Stomach (tissue), 9 donors: ENCODE results near the gene TRAFD1. TPM values are rescaled to one million over a fixed set of nuclear protein-coding genes. Genes with fewer than 3 reads are reported as not detected.

ENCODE experiments used
- DNase-seq, 2 donors: peaks; one replicate each; pipeline versions ENCODE4 v3.0.0 to v3.0.0-alpha.2; 2013 to 2019
- H3K27ac ChIP-seq, 5 donors: fragments of 200-600 bp in 4 of 5; sonication (generic) in 4 of 5; one replicate each; pipeline ENCODE4 v1.5.1; 2013 to 2019; ENCODE audit warnings: mild to moderate bottlenecking in 1 of 5, moderate library complexity in 1 of 5
- H3K27me3 ChIP-seq, 3 donors: fragments of 200-600 bp; sonication (generic); one replicate each; pipeline ENCODE4 v1.5.1; 2017 to 2019; ENCODE audit warnings: mixed run types in 1 of 3
- H3K36me3 ChIP-seq, 4 donors: fragments of 200-600 bp; sonication (generic); 1 replicate in 3 of 4; 2 replicates in 1 of 4; pipeline ENCODE4 v1.5.1; 2016 to 2019
- H3K4me1 ChIP-seq, 4 donors: fragments of 200-600 bp; sonication (generic); one replicate each; pipeline ENCODE4 v1.5.1; 2016 to 2019
- H3K4me3 ChIP-seq, 4 donors: fragments of 200-600 bp; sonication (generic) in 3 of 4; one replicate each; pipeline ENCODE4 v1.5.1; 2016 to 2019; ENCODE audit warnings: mild to moderate bottlenecking in 1 of 4
- H3K9me3 ChIP-seq, 4 donors: fragments of 200-600 bp; sonication (generic); one replicate each; pipeline ENCODE4 v1.5.1; 2016 to 2019
- CTCF ChIP-seq, 7 experiments: fragments of 450-650 bp in 4 of 7; fragments of 200-600 bp in 3 of 7; sonication (generic) in 3 of 7; IDR thresholded peaks; one replicate each; pipeline ENCODE4 v1.5.1; 2016 to 2019; ENCODE audit warnings: antibody characterized with exemption in 7 of 7, control low read depth in 2 of 7, mild to moderate bottlenecking in 1 of 7
- EP300 ChIP-seq: sonication (generic); formaldehyde crosslinking; IDR thresholded peaks from one replicate; pipeline ENCODE4 v1.6.1; 2017; ENCODE audit warnings: antibody characterized with exemption
- POLR2A ChIP-seq, 4 donors: fragments of 450-650 bp; IDR thresholded peaks; one replicate each; pipeline ENCODE4 v1.6.1; 2016; ENCODE audit warnings: antibody characterized with exemption in 4 of 4, control low read depth in 2 of 4, mild to moderate bottlenecking in 1 of 4, moderate library complexity in 1 of 4
- POLR2AphosphoS5 ChIP-seq, 3 donors: sonication (generic); formaldehyde crosslinking; IDR thresholded peaks; one replicate each; pipeline ENCODE4 v1.6.1; 2016; ENCODE audit warnings: antibody characterized with exemption in 3 of 3
- WGBS, 5 donors: extraction: QIAGEN DNeasy Blood & Tissue Kit in 3 of 5; methylation state at CpG; one replicate each; pipeline versions ENCODE4 v1.1.5 to v1.1.7; 2013 to 2018; 5-methylcytosine and 5-hydroxymethylcytosine counted together
- intact Hi-C: fragments of 100-400 bp; cut with DNase I; formaldehyde crosslinking; loops from one replicate; pipeline ENCODE4 v1.15.1; 2023; ENCODE audit warnings: low total_unique reads
- polyA plus RNA-seq, 3 donors: library from polyadenylated mRNA; stranded (reverse); fragments of 200-250 nt; gene quantifications; one replicate each; pipeline ENCODE4 v1.2.3, GENCODE V29; 2013
- total RNA-seq, 5 donors: library from RNA; depleted of rRNA; stranded (reverse); fragments of >200 nt; gene quantifications; one replicate each; pipeline versions ENCODE4 v1.1.0 to v1.2.3, GENCODE V29; 2014 to 2016
- donor health status: healthy with polysubstance abuse.
- donor health status: Bipolar disorder and iron deficiency.
- donor health status: healthy.

TRAFD1 gene
- total and polyA plus RNA-seq, 8 donors: 11.3 to 49.0 (median 20.4) TPM

GRCh38 chr12:112117685-112118084 lies 7.7 kb upstream of the TRAFD1 start:
- 63 to 73% (median 71%) methylated on average over 8 of the region's 8 CpGs for WGBS, 5 donors
- TF ChIP-seq POLR2AphosphoS5 (IDR thresholded peaks at IDR 0.05) (no peak), POLR2A (IDR thresholded peaks at IDR 0.05) (no peak), EP300 (no peak), CTCF (IDR thresholded peaks at IDR 0.05) (no peak)
- DNase-seq: no peak
- no peak overlapping the region for H3K4me3 ChIP-seq
- H3K4me1 ChIP-seq: peaks cover 9 to 41% (median 19%) of the 10 kb centered on the region in 4 donors
- H3K27me3 ChIP-seq: no peaks in the 10 kb centered on the region
- H3K36me3 ChIP-seq: no peaks in the 10 kb centered on the region
- intact Hi-C loops: no loop called here
- peak overlapping the region in 3 of 5 donors; percentile 16 to 70 (median 69) for H3K27ac ChIP-seq
- H3K9me3 ChIP-seq: no peaks in the 10 kb centered on the region

- peaks cover 17 to 58% (median 32%) of the 10 kb centered on the region in 4 donors for H3K4me1 ChIP-seq
- peak; percentile 60 to 84 for DNase-seq
- intact Hi-C loops: no loop called here
- H3K36me3 ChIP-seq: no peaks in the 10 kb centered on the region
- H3K27me3 ChIP-seq: no peaks in the 10 kb centered on the region
- 56 to 64% (median 61%) methylated on average over 11 of the region's 11 CpGs for WGBS, 5 donors
- no peak overlapping the region for H3K4me3 ChIP-seq
- H3K27ac ChIP-seq: peak overlapping the region in 4 of 5 donors; percentile 64 to 92 (median 76)
- TF ChIP-seq EP300 (no peak), CTCF (IDR thresholded peaks at IDR 0.05) (no peak), POLR2AphosphoS5 (IDR thresholded peaks at IDR 0.05) (peak in 1 of 3 donors; percentile 68), POLR2A (IDR thresholded peaks at IDR 0.05) (no peak)
- H3K9me3 ChIP-seq: no peaks in the 10 kb centered on the region
Observed at GRCh38 chr12:112121780-112122565, 3.4 kb upstream of the TRAFD1 start.

- peak overlapping the region; percentile 13 to 92 (median 72) for H3K27ac ChIP-seq
- no peaks in the 10 kb centered on the region for H3K36me3 ChIP-seq
- no peaks in the 10 kb centered on the region for H3K27me3 ChIP-seq
- intact Hi-C loops: no loop called here
- H3K9me3 ChIP-seq: no peaks in the 10 kb centered on the region
- peak in 1 of 3 donors; percentile 64 for TF ChIP-seq POLR2AphosphoS5 (IDR thresholded peaks at IDR 0.05)
- no peak for TF ChIP-seq CTCF (IDR thresholded peaks at IDR 0.05)
- TF ChIP-seq POLR2A (IDR thresholded peaks at IDR 0.05): no peak
- DNase-seq: peak in 1 of 2 donors; percentile 22
- H3K4me1 ChIP-seq: peaks cover 28 to 59% (median 40%) of the 10 kb centered on the region in 4 donors
- 54 to 59% (median 56%) methylated on average over 12 of the region's 12 CpGs for WGBS, 5 donors
- H3K4me3 ChIP-seq: no peak overlapping the region
Observed at GRCh38 chr12:112122823-112123690, 2.3 kb upstream of the TRAFD1 start.

GRCh38 chr12:112124918-112125249 lies 476 bp upstream of the TRAFD1 start:
- intact Hi-C loops: no loop called here
- Histone ChIP-seq H3K36me3 (no peaks in the 10 kb centered on the region), H3K27ac (peak overlapping the region in 1 of 5 donors; percentile 92), H3K4me3 (peak overlapping the region; percentile 79 to 98 (median 85)), H3K27me3 (no peaks in the 10 kb centered on the region), H3K9me3 (no peaks in the 10 kb centered on the region), H3K4me1 (peaks cover 38 to 75% (median 54%) of the 10 kb centered on the region in 4 donors)
- 0 to 6% (median 3%) methylated on average over 1 of the region's 1 CpG for WGBS, 5 donors
- no peak for TF ChIP-seq EP300
- no peak for TF ChIP-seq POLR2AphosphoS5 (IDR thresholded peaks at IDR 0.05)
- no peak for TF ChIP-seq POLR2A (IDR thresholded peaks at IDR 0.05)
- TF ChIP-seq CTCF (IDR thresholded peaks at IDR 0.05): no peak
- no peak for DNase-seq
